Breast epithelium (tissue), 3 donors: ENCODE data around the gene VSTM2L.

ENCODE experiments used
- POLR2A ChIP-seq: fragments of 450-650 bp; IDR thresholded peaks from one replicate; pipeline ENCODE4 v1.6.1; 2016; ENCODE audit warnings: antibody characterized with exemption, mild to moderate bottlenecking, moderate library complexity
- POLR2AphosphoS5 ChIP-seq, 3 donors: sonication (generic); formaldehyde crosslinking; IDR thresholded peaks; one replicate each; pipeline ENCODE4 v1.6.1; 2017; ENCODE audit warnings: antibody characterized with exemption in 3 of 3
- TF ChIP-seq, protein P1 (sequence below), 3 donors: fragments of 450-650 bp; IDR thresholded peaks; one replicate each; pipeline ENCODE4 v1.5.1; 2016 to 2017; ENCODE audit warnings: antibody characterized with exemption in 3 of 3, mild to moderate bottlenecking in 3 of 3, moderate library complexity in 3 of 3

DNA sequence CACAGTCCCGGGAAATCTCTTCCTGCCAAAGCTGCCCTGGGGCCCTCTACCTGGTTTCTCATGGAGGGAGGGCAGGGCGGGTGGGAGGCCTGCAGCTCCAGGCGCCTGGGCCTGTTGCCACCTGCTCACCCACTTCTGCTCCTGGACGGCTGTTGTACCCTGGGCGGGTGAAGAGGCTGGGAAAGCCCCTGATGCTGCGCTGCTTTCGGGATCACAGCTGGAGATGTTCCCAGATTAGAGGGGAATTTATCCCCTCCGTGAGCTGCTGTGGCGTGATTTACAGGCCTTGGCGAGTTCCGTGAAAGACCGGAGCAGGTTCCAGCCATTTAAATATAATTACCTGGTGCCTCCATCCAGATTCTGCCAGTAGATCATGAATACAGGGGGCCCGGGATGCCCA lies 12.3 kb upstream of the VSTM2L start:
- no peak for TF ChIP-seq POLR2A
- TF ChIP-seq, protein P1, sequence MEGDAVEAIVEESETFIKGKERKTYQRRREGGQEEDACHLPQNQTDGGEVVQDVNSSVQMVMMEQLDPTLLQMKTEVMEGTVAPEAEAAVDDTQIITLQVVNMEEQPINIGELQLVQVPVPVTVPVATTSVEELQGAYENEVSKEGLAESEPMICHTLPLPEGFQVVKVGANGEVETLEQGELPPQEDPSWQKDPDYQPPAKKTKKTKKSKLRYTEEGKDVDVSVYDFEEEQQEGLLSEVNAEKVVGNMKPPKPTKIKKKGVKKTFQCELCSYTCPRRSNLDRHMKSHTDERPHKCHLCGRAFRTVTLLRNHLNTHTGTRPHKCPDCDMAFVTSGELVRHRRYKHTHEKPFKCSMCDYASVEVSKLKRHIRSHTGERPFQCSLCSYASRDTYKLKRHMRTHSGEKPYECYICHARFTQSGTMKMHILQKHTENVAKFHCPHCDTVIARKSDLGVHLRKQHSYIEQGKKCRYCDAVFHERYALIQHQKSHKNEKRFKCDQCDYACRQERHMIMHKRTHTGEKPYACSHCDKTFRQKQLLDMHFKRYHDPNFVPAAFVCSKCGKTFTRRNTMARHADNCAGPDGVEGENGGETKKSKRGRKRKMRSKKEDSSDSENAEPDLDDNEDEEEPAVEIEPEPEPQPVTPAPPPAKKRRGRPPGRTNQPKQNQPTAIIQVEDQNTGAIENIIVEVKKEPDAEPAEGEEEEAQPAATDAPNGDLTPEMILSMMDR (IDR thresholded peaks at IDR 0.05), result no peak
- no peak for TF ChIP-seq POLR2AphosphoS5 (IDR thresholded peaks at IDR 0.05)
